Keratinocyte (primary cell): Measurements from ENCODE around the gene GSN. TPM values are rescaled to one million over a fixed set of nuclear protein-coding genes. Genes with fewer than 3 reads are reported as not detected.
A peak's percentile ranks its signal among the peaks of the same experiment; 100 is the strongest.

Experiments
- DNase-seq: peaks from one replicate; pipeline ENCODE4 v3.0.0-alpha.2; 2011; ENCODE audit warnings: low read depth, missing footprints, low spot score
- FAIRE-seq: peaks from 2 replicates; lab custom pipeline; 2011; peaks lifted over from hg19 to GRCh38; lab: Jason Lieb, UNC
- H2AFZ ChIP-seq: 2 replicates; pipeline ENCODE4 v1.6.0; 2012; ENCODE audit warnings: low read length, control low read depth, inconsistent platforms; ENCODE audit not compliant: control insufficient read depth
- H3K27ac ChIP-seq: 2 replicates; pipeline ENCODE4 v1.5.1; 2011; ENCODE audit warnings: low read length; ENCODE audit not compliant: control insufficient read depth, insufficient read depth
- H3K27me3 ChIP-seq: 3 replicates; pipeline ENCODE4 v1.6.0; 2011; ENCODE audit warnings: low read length; ENCODE audit not compliant: control insufficient read depth, insufficient read depth; ENCODE audit errors: extremely low read depth
- H3K36me3 ChIP-seq, 2 experiments: 2 replicates in 1 of 2; 3 replicates in 1 of 2; pipeline ENCODE4 v1.5.1; 2011; ENCODE audit warnings: low read length in 2 of 2, mild to moderate bottlenecking in 1 of 2; ENCODE audit not compliant: control insufficient read depth in 2 of 2, insufficient read depth in 2 of 2; ENCODE audit errors: extremely low read depth in 1 of 2
- H3K4me1 ChIP-seq: 3 replicates; pipeline ENCODE4 v1.5.1; 2011; ENCODE audit warnings: low read length; ENCODE audit not compliant: control insufficient read depth, insufficient read depth; ENCODE audit errors: extremely low read depth
- H3K4me2 ChIP-seq: 3 replicates; pipeline ENCODE4 v1.6.0; 2011; ENCODE audit warnings: low read depth, low read length; ENCODE audit not compliant: control insufficient read depth, insufficient read depth; ENCODE audit errors: extremely low read depth
- H3K4me3 ChIP-seq, 3 experiments: fragments of 200-600 bp in 1 of 3; sonication (generic) in 1 of 3; 2 replicates in 2 of 3; 3 replicates in 1 of 3; pipeline ENCODE4 v1.5.1; 2011 to 2016; ENCODE audit warnings: low read length in 3 of 3, mild to moderate bottlenecking in 3 of 3, control low read depth in 2 of 3, inconsistent platforms in 1 of 3, low read depth in 1 of 3, mixed read lengths in 1 of 3, mixed run types in 1 of 3, moderate library complexity in 1 of 3; ENCODE audit not compliant: control insufficient read depth in 2 of 3, insufficient read depth in 2 of 3; ENCODE audit errors: extremely low read depth in 1 of 3
- H3K79me2 ChIP-seq: 2 replicates; pipeline ENCODE4 v1.6.0; 2012; ENCODE audit warnings: low read length; ENCODE audit not compliant: control insufficient read depth, insufficient read depth
- H3K9ac ChIP-seq: 3 replicates; pipeline ENCODE4 v1.6.0; 2011; ENCODE audit warnings: low read length; ENCODE audit not compliant: control insufficient read depth, insufficient read depth; ENCODE audit errors: extremely low read depth
- H3K9me1 ChIP-seq: 3 replicates; pipeline ENCODE4 v1.6.0; 2011; ENCODE audit warnings: low read length; ENCODE audit not compliant: control insufficient read depth, insufficient read depth; ENCODE audit errors: extremely low read depth
- H3K9me3 ChIP-seq: 2 replicates; pipeline ENCODE4 v1.5.1; 2012; ENCODE audit warnings: low read depth, low read length; ENCODE audit not compliant: control insufficient read depth
- H4K20me1 ChIP-seq: 3 replicates; pipeline ENCODE4 v1.6.0; 2011; ENCODE audit warnings: low read length; ENCODE audit not compliant: control insufficient read depth, insufficient read depth; ENCODE audit errors: extremely low read depth
- EZH2 ChIP-seq: IDR thresholded peaks from one replicate; pipeline ENCODE4 v1.6.1; 2012; ENCODE audit warnings: inconsistent platforms, mild to moderate bottlenecking, low read length, moderate library complexity
- dilution Hi-C: fragments of 300-500 bp; cut with MboI; formaldehyde crosslinking; loops from one replicate; pipeline ENCODE4 v1.7.0; 2020; ENCODE audit warnings: low sequenced_read_pairs; ENCODE audit not compliant: extremely low pct_ligation_motif_present
- polyA plus RNA-seq, 5 experiments: library from polyadenylated mRNA; depleted of rRNA in 3 of 5; stranded (reverse) in 3 of 5; stranded (forward) in 1 of 5; unstranded in 1 of 5; fragments of >200 nt; gene quantifications; 1 replicate in 1 of 5; 2 replicates in 3 of 5; 3 replicates in 1 of 5; pipeline versions ENCODE4 v1.2.1 to v1.2.3, GENCODE V29; 2011 to 2012; ENCODE audit warnings: missing spikeins in 2 of 5, low read depth in 1 of 5, low replicate concordance in 1 of 5
- TF ChIP-seq, protein P1 (sequence below), 3 experiments: IDR thresholded peaks in 1 of 3; conservative IDR thresholded peaks in 1 of 3; optimal IDR thresholded peaks in 1 of 3; 2 replicates in 2 of 3; 3 replicates in 1 of 3; pipeline versions ENCODE3 to v1.5.1; 2011; ENCODE audit warnings: low read length in 3 of 3, mild to moderate bottlenecking in 3 of 3, moderate library complexity in 2 of 3, control low read depth in 1 of 3, inconsistent platforms in 1 of 3; ENCODE audit not compliant: insufficient read depth in 2 of 3; ENCODE audit errors: extremely low read depth in 1 of 3

GSN gene
- polyA plus RNA-seq, 1 donor (not counting 4 experiments of a cell fraction or from before 2014, with no cell fraction given) = 166 TPM

DNA sequence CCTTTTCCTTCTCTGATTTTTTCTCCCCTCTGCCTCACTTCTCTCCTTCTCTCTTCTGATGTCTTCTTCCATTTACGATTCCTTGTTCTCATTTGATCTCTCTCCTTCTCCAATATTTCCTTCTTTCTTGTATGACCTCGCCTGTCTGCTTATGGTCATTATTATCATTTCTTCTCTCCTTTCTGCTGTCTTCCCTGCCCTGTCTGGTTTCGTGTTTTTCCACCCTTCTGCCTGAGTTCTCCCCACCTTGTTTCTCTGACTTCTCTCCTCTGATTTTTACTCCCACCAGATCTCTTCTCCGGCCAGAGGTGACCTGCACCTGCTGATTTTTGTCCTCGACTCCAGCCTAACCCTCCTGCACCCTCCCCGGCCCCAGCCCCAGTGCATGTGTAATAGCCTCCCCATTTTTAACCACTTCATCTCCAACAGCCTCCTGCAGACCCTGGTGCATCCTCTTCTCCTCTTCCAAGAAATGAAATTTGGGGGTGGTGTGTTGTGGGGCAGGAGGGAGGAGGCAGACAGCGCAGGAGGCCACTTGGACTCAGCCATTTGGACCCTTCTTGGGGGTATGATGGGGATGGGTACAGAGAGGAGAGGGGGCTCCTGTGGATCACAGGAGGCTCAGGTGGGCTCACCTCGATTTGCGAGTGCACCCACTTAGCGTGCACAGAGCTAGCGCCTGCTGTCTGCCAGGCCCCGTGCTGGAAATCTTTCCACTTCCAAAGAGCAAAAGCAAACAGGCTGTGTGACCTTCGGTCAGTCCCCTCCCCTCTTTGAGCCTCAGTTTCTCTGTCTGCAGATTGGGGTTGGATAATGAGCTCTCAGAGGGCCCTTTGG lies 32.5 kb downstream of the GSN start:
- Histone ChIP-seq H3K9me1 (no peaks in the 10 kb centered on the region), H3K9me3 (no peaks in the 10 kb centered on the region), H3K36me3 (peaks cover 6 to 41% of the 10 kb centered on the region in 2 experiments), H3K4me2 (peak overlapping the region; percentile 80), H3K27me3 (no peaks in the 10 kb centered on the region), H2AFZ (no peak overlapping the region), H4K20me1 (no peaks in the 10 kb centered on the region), H3K4me3 (peak overlapping the region in 1 of 3 experiments; percentile 40), H3K27ac (no peak overlapping the region), H3K4me1 (peaks cover 7% of the 10 kb centered on the region), H3K9ac (peak overlapping the region; percentile 10), H3K79me2 (no peaks in the 10 kb centered on the region)
- FAIRE-seq (no peak), DNase-seq (no peak)
- dilution Hi-C loops = no loop called here
- TF ChIP-seq, protein P1, sequence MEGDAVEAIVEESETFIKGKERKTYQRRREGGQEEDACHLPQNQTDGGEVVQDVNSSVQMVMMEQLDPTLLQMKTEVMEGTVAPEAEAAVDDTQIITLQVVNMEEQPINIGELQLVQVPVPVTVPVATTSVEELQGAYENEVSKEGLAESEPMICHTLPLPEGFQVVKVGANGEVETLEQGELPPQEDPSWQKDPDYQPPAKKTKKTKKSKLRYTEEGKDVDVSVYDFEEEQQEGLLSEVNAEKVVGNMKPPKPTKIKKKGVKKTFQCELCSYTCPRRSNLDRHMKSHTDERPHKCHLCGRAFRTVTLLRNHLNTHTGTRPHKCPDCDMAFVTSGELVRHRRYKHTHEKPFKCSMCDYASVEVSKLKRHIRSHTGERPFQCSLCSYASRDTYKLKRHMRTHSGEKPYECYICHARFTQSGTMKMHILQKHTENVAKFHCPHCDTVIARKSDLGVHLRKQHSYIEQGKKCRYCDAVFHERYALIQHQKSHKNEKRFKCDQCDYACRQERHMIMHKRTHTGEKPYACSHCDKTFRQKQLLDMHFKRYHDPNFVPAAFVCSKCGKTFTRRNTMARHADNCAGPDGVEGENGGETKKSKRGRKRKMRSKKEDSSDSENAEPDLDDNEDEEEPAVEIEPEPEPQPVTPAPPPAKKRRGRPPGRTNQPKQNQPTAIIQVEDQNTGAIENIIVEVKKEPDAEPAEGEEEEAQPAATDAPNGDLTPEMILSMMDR (optimal IDR thresholded peaks at IDR 0.05 in 1 of 3, IDR thresholded peaks at IDR 0.05 in 1 of 3, conservative IDR thresholded peaks at IDR 0.05 in 1 of 3; ENCODE audit: extremely low read depth in 1 of 3, insufficient read depth in 2 of 3, low read length in 3 of 3) = no peak
- no peak for TF ChIP-seq EZH2

DNA sequence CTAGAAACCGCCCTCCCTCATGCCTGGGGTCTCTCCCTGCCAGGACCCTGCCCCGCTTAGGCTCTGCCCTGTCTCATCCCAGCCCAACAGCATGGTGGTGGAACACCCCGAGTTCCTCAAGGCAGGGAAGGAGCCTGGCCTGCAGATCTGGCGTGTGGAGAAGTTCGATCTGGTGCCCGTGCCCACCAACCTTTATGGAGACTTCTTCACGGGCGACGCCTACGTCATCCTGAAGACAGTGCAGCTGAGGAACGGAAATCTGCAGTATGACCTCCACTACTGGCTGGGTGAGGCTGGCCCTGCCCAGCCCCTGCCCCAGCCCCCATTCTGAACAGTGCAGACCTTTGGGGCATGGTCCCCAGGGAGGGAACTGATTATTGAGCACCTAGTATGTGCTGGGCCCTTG lies 33.9 kb downstream of the GSN start:
- no peak overlapping the region for H2AFZ ChIP-seq
- no peak for DNase-seq
- H3K9ac ChIP-seq = no peak overlapping the region
- H3K9me3 ChIP-seq = no peaks in the 10 kb centered on the region
- no peaks in the 10 kb centered on the region for H3K9me1 ChIP-seq
- FAIRE-seq = no peak
- H4K20me1 ChIP-seq = no peaks in the 10 kb centered on the region
- H3K79me2 ChIP-seq = no peaks in the 10 kb centered on the region
- TF ChIP-seq, protein P1 (optimal IDR thresholded peaks at IDR 0.05 in 1 of 3, IDR thresholded peaks at IDR 0.05 in 1 of 3, conservative IDR thresholded peaks at IDR 0.05 in 1 of 3; ENCODE audit: extremely low read depth in 1 of 3, insufficient read depth in 2 of 3, low read length in 3 of 3) = no peak
- TF ChIP-seq EZH2 = no peak
- no peaks in the 10 kb centered on the region for H3K27me3 ChIP-seq
- dilution Hi-C loops = no loop called here
- H3K27ac ChIP-seq = no peak overlapping the region
- H3K4me1 ChIP-seq = peaks cover 7% of the 10 kb centered on the region
- H3K4me3 ChIP-seq = no peak overlapping the region
- no peak overlapping the region for H3K4me2 ChIP-seq
- H3K36me3 ChIP-seq = peaks cover 11 to 37% of the 10 kb centered on the region in 2 experiments
